Activated T-helper 1 cell treated with anti-CD3 and anti-CD28 coated beads, Interleukin-2, amount 50 U/mL, for 16 hours (primary cell): Measurements from ENCODE around the gene GALK2.

ENCODE experiments used
- DNase-seq, 2 donors: peaks; one replicate each; pipeline ENCODE4 v3.0.0-alpha.2; 2020; ENCODE audit warnings: low read depth in 1 of 2, low spot score in 1 of 2

The GALK2 gene

DNA sequence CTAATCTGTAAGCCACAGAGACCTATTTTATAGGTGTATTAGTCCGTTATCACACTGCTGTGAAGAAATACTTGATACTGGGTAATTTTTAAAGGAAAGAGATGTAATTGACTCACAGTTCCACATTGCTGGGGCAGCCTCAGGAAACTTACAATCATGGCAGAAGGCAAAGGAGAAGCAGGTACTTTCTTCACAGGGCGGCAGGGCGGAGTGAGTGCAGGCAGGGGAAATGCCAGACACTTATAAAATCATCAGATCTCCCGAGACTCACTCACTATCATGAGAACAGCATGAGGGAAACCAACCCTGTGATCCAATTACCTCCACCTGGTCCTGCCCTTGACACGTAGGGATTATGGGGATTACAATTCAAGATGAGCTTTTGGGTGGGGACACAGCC, 108.7 kb downstream of the GALK2 start:
- no peak for DNase-seq

DNA sequence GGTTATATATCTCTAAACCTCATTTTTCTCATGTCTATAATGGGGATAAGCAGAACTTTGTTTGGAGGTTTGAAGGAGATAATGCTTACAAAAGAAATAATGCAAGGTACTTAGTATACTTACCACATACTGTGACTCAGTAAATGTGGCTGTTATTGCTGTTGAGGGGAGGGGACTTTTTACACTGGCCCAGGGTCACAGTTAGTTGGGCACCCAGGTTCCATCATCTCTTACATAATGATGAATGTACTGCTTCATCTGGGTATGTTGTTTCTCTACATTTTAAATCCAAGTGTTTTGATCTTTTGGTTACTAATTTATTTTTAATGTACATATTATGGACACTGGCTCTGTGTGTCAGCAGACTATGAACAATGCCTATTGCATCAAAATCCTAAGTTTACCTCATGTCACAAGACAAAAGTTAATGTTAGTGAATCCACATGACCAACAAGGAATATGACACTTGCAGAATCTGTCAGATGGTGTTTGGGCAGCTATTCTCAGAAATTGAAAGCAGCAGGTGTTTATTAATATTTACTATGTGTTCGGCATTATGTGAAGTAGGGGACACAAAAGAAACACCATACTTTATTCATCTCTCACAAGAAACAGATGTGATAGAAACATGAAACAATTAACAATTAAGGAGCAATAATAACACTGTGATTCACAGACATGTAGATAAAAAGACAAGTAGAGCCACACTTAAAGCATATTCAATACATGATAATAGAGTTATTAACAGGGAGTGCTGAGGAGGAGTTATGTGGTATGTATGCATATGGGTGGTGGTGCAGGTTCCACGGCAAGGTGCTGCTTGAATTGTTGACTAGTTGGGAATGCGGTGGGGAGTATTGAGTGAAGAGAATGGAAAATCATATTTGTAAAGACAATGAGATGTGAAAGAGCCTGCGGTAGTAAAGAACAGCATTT, 109.7 kb downstream of the GALK2 start:
- DNase-seq: no peak

DNA sequence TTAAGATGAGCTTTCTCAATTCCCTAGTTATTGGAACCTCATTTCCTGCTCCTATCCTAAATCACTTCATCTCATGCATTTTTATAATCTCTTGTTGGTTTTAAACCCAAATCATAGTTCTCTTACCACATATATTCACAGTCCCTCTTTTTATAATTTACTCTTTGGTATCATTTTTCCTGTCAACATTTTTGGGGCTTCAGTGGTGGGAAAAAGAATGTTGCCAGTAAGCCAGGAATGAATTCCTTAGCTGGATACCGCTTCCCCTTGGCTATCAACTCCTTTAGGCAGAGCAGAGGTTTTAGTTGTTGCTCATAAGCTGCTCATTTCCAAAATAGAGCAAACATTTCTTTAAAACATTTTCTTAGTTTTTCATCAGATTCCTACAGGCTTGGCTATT, 112.3 kb downstream of the GALK2 start:
- DNase-seq: no peak

DNA sequence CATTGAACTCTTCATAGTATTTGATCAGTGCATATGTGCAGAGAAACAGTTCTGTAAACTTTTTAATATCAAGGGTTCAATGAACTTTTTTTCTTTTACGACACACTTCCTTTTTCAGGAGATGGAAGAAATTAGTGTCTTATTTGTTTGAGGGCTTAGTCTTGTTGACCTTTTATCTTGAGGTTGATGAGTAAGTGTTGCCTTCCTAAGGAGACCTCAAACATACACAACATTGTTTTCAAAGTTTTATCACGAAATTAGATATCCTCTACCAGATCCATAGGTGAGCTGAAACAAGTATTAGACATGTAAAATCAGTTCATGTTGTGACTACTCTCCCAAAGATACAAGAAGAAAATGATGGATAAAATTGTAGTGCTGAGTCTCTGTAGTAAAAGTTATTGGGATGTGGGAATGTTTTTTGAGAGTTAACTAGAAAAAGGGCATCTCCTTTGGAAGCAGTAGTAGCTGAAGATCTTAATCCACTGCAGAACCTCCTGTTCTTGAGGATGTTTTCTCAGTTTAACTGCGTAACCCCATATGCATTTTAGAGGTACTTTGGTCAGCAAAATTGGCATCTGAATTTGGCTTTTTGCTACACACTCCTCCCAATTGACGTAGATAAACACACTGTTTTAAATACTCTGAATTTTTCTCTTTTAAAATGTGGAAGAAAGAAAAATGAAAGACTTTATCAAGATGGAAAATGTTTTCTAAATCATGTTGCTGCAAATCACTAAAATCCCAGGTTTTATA, 116.8 kb downstream of the GALK2 start:
- no peak for DNase-seq

DNA sequence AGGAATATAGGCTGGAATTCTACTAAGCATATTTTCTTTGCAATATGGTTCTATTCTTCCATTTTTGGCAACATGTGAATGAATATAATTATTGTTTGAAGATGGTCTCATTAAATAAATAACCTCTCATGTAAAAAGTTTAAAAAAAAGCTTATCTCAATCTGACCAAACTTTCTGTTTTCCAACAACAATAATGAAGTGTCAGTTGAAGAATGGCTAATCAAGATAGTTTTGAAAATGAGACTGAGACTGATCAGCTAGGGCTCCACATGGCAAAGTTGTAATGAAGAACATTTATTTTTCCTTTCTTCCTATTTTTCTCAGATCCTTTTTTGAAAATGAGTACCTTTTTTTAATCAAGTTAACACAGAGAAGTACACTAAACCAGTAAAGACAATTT, 117.4 kb downstream of the GALK2 start:
- no peak for DNase-seq

DNA sequence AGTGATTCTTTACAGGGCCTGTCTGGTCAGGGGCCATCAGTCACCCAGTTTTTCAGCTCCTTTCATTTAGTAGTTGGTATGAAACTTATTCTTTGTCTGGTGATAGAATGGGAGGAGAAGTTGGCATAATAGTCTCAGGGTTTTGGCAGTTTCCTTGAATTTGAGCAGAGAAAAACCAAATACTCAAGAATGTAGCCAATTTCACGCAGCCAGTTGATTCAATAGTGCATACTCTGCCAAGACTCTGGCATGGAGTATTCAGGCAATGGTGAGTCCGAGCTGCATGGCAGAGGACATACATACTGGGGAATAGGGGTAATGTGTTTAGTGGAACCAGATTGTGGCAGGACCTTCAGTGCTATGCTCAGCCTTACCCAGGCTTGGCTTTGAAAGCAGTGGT, 118.3 kb downstream of the GALK2 start:
- DNase-seq: no peak

DNA sequence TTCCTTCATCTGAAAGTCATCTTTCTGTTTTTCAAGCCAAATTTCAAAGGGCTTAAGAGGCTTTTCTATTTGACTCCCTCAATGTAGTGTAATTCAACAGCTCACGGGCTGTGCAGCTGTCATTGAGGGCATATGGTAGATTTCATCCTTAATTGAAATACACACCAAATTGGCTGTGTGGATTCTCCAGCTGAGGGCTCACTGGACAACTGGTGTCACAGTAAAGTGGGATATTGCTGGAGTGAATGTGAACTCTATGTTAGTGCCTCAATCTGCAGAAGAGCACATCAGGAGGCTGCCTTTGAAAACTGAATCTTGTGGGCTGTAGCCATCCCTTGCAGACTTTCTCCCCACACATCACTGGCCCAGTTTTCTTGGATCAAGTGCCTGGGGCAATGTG, 120.1 kb downstream of the GALK2 start:
- no peak for DNase-seq

DNA sequence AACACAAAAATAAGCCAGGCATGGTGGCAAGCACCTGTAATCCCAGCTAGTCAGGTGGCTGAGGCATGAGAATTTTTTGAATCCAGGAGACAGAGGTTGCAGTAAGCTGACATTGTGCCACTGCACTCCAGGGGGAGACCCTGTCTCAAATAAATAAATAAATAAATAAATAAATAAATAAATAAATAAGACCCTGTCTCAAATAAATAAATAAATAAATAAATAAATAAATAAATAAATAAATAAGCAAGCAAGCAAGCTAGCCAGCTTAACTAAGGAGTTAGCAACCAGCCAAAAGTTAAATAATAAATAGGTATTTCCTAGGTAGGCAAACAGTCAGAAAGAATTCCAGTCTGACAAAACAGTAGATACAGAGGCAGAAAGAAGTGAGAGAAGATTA, 123.9 kb downstream of the GALK2 start:
- no peak for DNase-seq

DNA sequence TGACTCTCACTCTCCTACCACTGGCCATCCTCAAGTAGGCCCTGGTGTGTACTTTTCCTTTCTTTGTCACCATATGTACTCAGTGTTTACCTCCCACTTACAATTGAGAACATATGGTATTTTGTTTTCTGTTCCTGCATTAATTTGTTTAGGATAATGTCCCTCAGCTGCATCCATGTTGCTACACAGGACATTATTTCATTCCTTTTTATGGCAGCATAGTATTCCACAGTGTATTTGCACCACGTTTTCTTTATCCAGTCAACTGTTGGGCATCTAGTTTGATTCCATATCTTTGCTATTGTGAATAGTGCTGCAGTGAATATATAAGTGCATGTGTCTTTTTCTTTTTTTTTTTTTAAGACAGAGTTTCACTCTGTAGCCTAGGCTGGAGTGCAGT, 126.2 kb downstream of the GALK2 start:
- no peak for DNase-seq

DNA sequence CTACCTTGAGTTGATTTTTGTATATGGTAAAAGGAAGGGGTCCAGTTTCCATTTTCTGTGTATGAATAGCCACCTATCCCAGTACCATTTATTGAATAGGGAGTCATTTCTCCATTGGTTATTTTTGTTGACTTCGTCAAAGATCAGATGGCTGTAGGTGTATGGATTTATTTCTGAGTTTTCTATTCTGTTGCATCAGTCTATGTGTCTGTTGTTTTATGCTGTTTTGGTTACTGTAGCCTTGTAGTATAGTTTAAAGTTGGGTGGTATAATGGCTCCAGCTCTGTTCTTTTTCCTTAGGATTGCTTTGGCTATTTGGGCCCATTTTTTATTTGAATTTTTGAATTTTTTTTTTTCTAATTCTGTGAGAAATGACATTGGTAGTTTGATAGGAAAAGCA, 127.5 kb downstream of the GALK2 start:
- no peak for DNase-seq

DNA sequence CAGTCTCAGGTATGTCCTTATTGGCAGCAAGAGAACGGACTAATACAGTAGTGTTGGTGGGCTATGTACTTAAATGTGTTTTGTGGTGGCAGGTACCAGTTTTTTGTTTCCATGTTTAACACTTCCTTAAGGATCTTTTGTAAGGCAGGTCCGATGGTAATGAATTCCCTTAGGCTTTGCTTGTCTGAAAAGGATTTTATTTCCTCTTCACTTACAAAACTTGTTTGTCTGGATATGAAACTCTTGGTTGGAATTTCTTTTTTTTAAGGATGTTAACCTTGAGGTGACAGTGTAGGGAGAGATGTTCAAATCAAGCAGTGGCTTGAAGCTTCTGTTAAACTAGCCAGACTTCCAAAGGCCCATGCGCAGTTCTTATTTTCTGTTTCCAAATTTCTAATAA, 130.8 kb downstream of the GALK2 start:
- no peak for DNase-seq

DNA sequence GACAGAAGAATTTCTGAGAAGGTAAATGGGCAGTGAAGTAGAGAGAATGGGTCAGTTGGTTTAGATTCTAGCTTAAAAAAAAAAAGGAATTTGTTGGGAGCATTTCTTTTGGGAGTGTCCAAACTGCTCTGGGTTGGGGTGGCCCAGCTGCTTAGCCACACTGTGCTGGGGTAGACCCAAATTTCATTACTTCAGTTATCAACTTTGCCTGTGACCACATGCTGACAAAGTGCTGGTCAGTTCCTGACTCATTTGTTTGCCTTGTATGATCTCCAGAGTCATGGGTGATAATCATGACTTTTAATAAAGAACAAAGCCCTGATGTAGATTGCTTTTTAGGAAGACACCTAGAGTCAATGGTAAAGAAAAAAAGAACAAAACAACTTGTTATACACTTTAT, 131.5 kb downstream of the GALK2 start:
- no peak for DNase-seq

DNA sequence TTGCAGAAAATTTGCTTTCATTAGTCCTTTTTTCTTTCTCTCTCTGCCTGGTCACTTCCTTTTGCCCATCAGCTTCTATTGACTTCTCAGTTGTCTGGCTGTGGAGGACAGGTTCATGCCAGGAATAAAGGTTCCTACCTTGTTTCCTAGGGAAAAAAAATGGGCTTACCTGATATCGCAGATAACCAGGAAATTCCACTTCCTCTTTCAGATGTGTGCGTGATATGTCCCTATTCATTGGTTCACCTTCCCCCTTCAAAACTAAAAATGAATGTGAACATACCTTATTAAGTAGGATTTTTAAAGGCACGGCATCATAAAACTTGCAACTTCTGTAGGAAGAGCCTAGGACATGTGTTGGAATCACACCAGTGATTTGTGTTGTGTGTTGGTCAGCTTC, 133.0 kb downstream of the GALK2 start:
- DNase-seq: no peak

DNA sequence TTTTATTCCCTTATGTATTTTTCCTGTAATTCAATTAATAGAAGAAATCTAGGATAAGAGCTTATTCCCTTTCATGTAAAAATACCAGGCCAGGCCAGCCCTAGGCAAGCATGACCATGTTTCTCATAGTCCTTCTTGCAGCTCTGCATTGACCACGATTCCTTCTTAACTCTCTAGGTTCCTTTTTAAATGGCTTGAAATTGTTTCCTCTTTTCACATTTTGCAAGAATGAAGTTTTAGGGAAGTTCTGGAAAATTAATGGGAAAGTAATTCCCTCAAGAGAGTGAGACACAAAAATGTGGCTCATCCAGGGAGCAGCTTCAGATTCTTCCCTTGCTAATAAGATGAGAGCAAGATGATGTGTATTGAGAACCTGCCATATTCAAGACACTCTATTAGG, 136.5 kb downstream of the GALK2 start:
- no peak for DNase-seq

DNA sequence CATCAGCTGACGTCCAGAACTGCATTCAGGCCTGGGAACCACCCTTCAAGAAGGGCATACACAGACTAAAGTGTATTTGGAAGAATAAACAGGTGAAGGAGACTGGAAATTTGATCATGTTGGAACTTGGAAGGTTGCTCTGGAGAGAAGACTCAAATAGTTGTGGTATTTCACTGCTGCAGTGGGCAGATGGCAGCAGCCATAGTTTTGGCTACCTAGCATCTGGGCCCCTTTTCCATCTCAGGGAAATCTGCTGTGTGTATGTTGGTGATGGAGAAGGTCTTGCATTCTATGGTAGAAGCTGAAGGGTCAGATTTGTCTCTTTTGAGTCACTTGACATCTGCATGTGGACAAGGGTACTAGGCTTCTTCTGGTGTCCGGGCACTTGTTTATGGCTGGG, 138.6 kb downstream of the GALK2 start:
- DNase-seq: no peak

DNA sequence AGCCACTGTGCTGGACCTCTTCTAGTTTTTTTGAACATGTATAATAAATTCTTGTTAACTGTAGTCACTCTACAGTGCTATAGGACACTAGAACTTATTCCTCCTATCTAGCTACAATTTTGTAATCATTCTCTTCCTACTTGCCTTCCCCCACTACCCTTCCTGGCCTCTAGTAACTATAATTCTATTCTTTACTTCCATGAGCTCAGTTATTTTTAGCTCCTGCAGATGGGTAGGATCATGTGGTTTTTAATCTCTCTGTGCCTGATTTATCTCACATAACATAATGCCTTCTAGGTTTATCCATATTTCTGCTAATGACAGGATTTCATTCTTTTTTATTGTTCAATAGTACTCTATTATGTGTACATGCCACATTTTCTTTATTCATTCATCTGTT, 139.8 kb downstream of the GALK2 start:
- no peak for DNase-seq

DNA sequence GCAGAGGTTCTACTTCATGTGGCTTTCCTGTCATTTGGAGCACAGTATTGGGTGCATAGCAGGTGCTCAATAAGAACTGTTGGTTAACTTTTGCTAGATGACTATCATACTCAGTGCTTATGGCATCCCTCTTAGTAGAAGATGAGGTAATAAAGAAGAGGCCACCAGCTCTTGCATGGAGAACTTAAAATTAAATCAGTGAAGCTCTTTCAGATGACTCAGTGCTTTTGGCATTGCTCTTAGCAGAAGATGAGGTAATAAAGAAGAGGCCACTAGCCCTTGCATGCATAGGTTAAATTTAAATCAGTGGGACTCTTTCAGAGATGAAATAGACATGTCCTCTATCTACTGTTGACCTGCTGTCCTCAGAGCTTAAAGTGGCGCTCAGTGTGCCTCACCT, 143.6 kb downstream of the GALK2 start:
- no peak for DNase-seq

DNA sequence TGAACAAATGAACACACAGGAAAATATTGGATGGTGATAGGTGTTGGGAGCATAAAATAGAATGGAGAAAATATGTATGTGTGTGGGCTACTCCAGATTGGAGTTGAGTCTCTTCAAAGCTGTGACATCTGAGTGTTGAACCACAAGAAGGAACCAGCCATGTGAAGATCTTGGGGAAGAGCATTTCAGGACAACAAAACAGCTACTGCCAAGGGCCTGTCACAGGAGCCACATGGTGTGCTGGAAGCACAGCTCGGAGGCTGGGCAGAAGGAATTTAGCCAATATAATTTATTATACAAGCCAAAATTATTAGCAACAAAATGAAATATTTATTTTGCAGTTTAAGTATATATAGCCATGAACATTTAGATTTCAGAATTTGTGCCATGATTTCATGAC, 144.7 kb downstream of the GALK2 start:
- DNase-seq: no peak

DNA sequence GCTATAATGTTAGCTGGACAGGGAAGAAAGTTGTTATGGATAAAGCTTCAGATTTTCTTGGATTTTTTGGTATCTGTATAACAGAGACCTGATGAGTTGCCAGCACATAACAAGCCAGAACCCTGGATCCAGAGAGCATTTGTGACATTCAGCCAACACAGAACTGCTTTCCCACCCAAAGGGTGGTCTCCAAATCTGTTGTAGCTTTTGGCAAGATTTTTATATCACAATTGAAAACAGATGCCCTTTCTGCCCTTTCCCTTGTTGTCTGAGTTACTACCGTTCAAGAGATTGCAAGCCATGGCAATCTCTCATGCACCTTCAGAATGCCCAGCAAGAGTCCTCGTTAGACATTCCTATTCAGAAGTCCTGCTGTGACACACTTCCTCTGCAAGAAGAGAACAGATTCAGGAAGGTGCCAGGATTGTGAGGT, 145.4 kb downstream of the GALK2 start:
- DNase-seq: no peak

DNA sequence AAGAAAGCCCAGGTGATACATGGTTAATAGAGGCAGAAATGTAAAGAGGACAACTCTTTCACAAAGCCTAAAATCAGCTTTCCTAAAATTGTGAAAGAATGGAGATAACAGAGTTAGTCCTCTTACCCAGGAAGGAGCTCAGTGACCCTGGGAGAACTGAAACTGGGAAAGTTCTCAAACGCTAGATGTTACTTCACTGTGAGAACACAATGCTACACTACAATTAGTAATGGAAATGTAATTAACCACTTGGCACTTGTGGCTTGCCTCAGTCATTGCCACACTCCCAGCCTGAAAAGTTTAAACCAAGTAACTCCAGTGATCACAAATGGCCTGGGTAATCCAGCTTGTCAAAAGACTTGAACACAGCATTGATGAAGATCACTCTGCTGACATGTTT, 150.3 kb downstream of the GALK2 start:
- no peak for DNase-seq

DNA sequence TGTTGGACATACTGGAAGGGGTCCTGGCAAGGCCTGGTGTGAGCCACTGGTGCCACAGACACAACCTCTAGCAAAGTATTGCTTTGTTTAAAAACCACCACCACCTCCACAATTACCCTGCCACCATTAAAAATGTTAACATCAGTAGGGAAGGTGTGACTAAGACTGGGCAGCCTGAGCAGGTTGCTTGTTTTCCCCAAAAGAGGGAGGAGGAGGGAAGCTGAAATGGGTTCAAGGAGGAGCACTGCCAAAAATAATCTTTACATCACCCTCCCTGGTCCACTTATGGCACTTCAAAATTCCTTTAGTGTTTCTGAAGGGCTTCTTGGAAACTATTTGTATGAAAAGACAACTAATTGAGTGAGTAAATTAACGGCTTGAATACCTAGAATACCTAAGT, 153.2 kb downstream of the GALK2 start:
- DNase-seq: no peak

DNA sequence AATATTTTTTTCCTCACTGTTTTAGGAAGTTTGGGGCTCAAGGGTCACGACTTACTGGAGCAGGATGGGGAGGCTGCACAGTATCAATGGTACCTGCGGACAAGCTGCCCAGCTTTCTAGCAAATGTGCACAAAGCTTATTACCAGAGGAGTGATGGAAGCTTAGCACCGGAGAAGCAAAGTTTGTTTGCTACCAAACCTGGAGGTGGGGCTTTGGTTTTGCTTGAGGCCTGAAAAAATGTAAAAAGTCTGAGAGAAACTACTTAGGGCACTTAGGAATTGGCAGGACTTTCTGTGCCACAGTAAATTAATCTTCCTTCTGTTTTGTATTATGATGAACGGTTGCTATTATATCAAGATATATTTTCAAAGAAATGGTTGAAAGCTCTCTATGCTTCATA, 157.9 kb downstream of the GALK2 start:
- DNase-seq: no peak

DNA sequence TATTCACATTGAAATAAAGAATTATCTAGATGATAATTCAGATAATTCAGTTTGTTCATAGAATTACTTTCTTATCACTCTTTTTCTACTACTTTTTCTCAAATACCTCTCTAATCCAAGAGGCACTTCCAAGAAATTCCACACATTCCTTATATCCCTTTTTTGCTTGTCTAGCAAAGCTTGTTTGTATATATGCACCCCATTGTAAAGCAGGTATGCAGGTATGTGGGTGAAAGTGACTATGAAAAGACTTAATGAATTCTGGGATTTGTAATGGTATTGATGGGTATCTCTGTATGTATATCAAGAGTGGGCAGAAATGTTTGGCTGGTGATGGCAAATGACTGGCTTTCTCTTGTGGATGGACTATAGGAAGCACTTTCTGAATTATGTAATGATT, 158.9 kb downstream of the GALK2 start:
- DNase-seq: no peak
